Nephron progenitor cell (in vitro differentiated cells): ENCODE measurements around the gene MARS1.

ENCODE experiments used
- DNase-seq: peaks from one replicate; pipeline ENCODE4 v3.0.0; 2021
- H3K27ac Mint-ChIP-seq: 2 replicates; pipeline ENCODE4 v1.8.0; 2021; ENCODE audit warnings: mild to moderate bottlenecking, moderate library complexity, mixed read lengths
- H3K27me3 Mint-ChIP-seq: 2 replicates; pipeline ENCODE4 v1.8.0; 2021; ENCODE audit warnings: mild to moderate bottlenecking, low read depth, mixed read lengths; ENCODE audit not compliant: poor library complexity
- H3K36me3 Mint-ChIP-seq: 2 replicates; pipeline ENCODE4 v1.8.0; 2021; ENCODE audit warnings: low read depth, mixed read lengths
- H3K4me1 Mint-ChIP-seq: 2 replicates; pipeline ENCODE4 v1.8.0; 2021; ENCODE audit warnings: mixed read lengths
- H3K4me3 Mint-ChIP-seq: 2 replicates; pipeline ENCODE4 v1.8.0; 2021; ENCODE audit warnings: mild to moderate bottlenecking, moderate library complexity, mixed read lengths
- H3K9me3 Mint-ChIP-seq: 2 replicates; pipeline ENCODE4 v1.8.0; 2021; ENCODE audit warnings: mild to moderate bottlenecking, moderate library complexity, mixed read lengths
- CTCF ChIP-seq: fragments of 200-600 bp; sonication (generic); IDR thresholded peaks from 2 replicates; pipeline ENCODE4 v1.5.0; 2021; ENCODE audit warnings: antibody characterized with exemption

MARS1 gene

GRCh38 chr12:57444744-57445143, 43.1 kb upstream of the MARS1 start:
- peaks cover 9% of the 10 kb centered on the region for H3K36me3 Mint-ChIP-seq
- no peaks in the 10 kb centered on the region for H3K4me1 Mint-ChIP-seq
- no peak for TF ChIP-seq CTCF
- DNase-seq: no peak
- peaks cover 7% of the 10 kb centered on the region for H3K27me3 Mint-ChIP-seq
- no peak overlapping the region for H3K27ac Mint-ChIP-seq
- peaks cover 18% of the 10 kb centered on the region for H3K9me3 Mint-ChIP-seq
- H3K4me3 Mint-ChIP-seq: no peak overlapping the region

DNA sequence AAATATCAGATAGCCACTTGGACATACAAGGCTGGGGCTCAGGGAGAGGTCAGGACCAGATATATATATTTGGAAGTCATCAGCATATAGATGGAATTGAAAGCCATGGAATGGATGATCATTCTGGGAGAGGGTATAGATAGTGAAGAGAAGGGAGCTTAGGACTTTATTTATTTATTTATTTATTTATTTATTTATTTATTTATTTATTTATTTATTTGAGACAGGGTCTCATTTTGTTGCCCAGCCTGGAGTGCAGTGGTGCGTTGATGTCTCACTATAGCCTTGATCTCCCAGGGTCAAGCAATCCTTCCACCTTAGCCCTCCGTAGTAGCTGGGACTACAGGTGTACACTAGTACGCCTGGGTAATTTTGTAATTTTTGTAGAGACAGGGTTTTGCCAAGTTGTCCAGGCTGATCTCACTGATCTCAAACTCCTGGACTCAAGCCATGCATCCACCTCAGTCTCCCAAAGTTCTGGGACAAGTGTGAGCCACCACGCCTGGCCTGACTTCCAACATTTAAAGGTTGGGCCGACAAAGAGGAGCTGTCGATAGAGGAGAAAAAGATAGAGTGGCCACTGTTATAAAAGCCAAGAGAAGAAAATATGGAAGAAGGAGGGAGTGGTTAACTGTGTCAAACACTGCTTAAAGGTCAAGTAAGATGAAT, 41.4 kb upstream of the MARS1 start:
- H3K4me3 Mint-ChIP-seq: no peak overlapping the region
- peaks cover 4% of the 10 kb centered on the region for H3K36me3 Mint-ChIP-seq
- no peak for TF ChIP-seq CTCF
- no peak for DNase-seq
- H3K27ac Mint-ChIP-seq: no peak overlapping the region
- peaks cover 4% of the 10 kb centered on the region for H3K27me3 Mint-ChIP-seq
- H3K4me1 Mint-ChIP-seq: peaks cover 7% of the 10 kb centered on the region
- H3K9me3 Mint-ChIP-seq: peaks cover 12% of the 10 kb centered on the region

DNA sequence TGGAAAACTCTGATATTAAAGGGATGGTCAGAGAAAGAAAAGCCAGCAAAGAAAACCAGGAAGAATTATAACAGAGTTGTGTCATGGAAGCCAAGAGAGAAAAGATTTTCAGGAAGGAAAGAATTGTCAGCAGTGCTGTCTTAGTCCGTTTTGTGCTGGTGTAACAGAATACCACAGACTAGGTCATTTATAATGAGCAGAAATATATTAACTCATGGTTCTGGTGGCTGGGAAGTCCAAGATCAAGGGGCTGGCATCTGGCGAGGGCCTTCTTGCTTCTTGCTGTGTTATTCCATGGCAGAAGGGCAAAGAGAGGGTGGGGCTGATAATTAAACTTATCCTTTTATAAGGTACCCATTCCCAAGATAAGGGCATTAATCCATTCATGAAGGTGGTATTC, 39.2 kb upstream of the MARS1 start:
- Mint-ChIP-seq H3K4me3 (no peak overlapping the region), H3K4me1 (peaks cover 25% of the 10 kb centered on the region), H3K9me3 (peaks cover 4% of the 10 kb centered on the region), H3K36me3 (no peaks in the 10 kb centered on the region), H3K27ac (no peak overlapping the region), H3K27me3 (peaks cover 4% of the 10 kb centered on the region)
- TF ChIP-seq CTCF: no peak
- DNase-seq: no peak

DNA sequence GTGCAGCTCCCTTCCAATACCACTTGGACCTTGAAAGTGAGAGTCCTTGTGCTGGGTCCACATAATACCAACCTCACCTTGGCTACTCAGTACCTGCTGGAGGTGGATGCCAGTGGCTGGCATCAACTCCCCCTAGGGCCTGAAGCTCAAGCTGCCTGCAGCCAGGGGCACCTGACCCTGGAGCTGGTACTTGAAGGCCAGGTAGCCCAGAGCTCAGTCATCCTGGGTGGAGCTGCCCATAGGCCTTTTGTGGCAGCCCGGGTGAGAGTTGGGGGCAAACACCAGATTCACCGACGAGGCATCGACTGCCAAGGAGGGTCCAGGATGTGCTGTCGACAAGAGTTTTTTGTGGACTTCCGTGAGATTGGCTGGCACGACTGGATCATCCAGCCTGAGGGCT, 38.5 kb upstream of the MARS1 start:
- no peak overlapping the region for H3K27ac Mint-ChIP-seq
- no peaks in the 10 kb centered on the region for H3K36me3 Mint-ChIP-seq
- H3K27me3 Mint-ChIP-seq: peaks cover 4% of the 10 kb centered on the region
- no peak for TF ChIP-seq CTCF
- H3K4me3 Mint-ChIP-seq: no peak overlapping the region
- H3K9me3 Mint-ChIP-seq: peaks cover 4% of the 10 kb centered on the region
- no peak for DNase-seq
- H3K4me1 Mint-ChIP-seq: peaks cover 26% of the 10 kb centered on the region

GRCh38 chr12:57450057-57450456, 37.8 kb upstream of the MARS1 start:
- Mint-ChIP-seq H3K4me3 (no peak overlapping the region), H3K4me1 (peaks cover 33% of the 10 kb centered on the region), H3K9me3 (peaks cover 4% of the 10 kb centered on the region), H3K27me3 (peaks cover 4% of the 10 kb centered on the region), H3K36me3 (no peaks in the 10 kb centered on the region), H3K27ac (no peak overlapping the region)
- no peak for TF ChIP-seq CTCF
- no peak for DNase-seq

- H3K4me3 Mint-ChIP-seq: no peak overlapping the region
- no peak overlapping the region for H3K27ac Mint-ChIP-seq
- H3K36me3 Mint-ChIP-seq: no peaks in the 10 kb centered on the region
- TF ChIP-seq CTCF: no peak
- DNase-seq: no peak
- H3K4me1 Mint-ChIP-seq: peaks cover 46% of the 10 kb centered on the region
- H3K27me3 Mint-ChIP-seq: peaks cover 9% of the 10 kb centered on the region
- H3K9me3 Mint-ChIP-seq: peaks cover 4% of the 10 kb centered on the region
Measured at GRCh38 chr12:57451233-57451778, 36.6 kb upstream of the MARS1 start.
